KOPT-K1 (cell line): ENCODE data around the gene MYH10.

ENCODE experiments used
- H3K27ac ChIP-seq: fragments of 200-600 bp; sonication (generic); 2 replicates; pipeline ENCODE4 v1.5.1; 2016; ENCODE audit warnings: antibody characterized with exemption, mild to moderate bottlenecking, low read depth, low read length; ENCODE audit not compliant: poor library complexity, severe bottlenecking
- H3K36me3 ChIP-seq: fragments of 200-600 bp; sonication (generic); 2 replicates; pipeline ENCODE4 v1.5.1; 2017; ENCODE audit warnings: antibody characterized with exemption, mild to moderate bottlenecking, low read length, moderate library complexity; ENCODE audit not compliant: insufficient read depth
- H3K9me3 ChIP-seq: fragments of 200-600 bp; sonication (generic); 2 replicates; pipeline ENCODE4 v1.5.1; 2017; ENCODE audit warnings: antibody characterized with exemption, low read length, mild to moderate bottlenecking; ENCODE audit not compliant: insufficient read depth, poor library complexity, severe bottlenecking

Gene MYH10

DNA sequence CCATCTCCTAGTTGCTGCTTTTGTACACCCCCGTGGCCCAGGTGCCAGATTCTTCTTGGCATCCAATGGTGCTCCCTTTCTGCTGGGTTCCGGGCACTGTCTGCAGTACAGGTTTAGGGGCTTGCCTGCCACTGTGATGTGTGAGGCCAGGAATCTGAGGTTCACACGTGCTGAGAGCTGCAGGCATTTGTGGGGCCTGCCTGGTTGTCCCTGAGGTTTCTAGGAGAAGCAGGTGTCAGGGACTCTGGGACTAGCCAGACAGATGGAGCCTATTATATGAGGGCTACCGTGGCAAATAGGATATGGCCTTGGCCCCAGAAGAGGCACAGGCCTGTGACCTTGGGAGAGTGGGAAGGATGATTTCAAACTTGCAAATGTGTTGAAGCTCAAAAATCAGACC, 165.6 kb downstream of the MYH10 start:
- Histone ChIP-seq H3K9me3 (no peaks in the 10 kb centered on the region), H3K36me3 (peaks cover 93% of the 10 kb centered on the region), H3K27ac (no peak overlapping the region)

DNA sequence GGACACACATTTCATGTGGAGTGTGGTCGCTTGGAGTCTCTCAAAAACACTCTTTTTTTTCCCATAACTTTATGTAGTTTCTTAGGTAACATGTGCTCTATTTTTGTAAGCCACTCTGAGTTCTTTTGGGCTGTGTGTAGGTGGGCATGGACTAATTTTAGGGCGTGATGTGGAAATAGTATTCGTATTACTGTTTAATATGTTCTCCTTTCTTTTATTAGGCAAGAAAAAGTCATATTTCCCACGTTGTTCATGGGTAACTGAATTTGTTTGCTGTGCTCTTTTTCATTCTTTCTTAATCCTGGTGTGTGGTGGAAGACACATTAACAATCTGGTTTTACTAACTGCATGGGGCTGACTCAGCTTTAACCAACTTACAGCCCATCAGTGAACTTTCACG, 167.4 kb downstream of the MYH10 start:
- no peak overlapping the region for H3K27ac ChIP-seq
- H3K9me3 ChIP-seq, result no peaks in the 10 kb centered on the region
- peaks cover 95% of the 10 kb centered on the region for H3K36me3 ChIP-seq

DNA sequence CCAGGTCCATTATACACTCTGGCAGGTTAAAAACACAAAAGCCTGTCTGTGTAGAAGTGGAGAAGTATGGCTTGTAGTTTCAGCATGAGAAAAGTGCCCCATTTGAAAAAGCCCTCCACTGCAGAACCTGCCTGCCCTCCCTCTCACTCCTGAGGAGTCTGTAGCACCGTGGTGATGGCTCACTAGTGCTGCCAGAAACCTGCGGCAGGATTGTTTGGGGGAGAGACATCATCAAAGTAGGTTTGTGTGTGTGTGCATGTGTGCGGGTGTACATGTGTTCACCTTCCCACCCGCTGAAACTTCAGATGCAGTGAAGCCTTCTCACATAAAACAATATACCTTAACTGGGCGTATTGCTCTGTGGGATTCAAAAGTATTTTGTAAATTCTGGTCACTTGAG, 168.0 kb downstream of the MYH10 start:
- Histone ChIP-seq H3K9me3 (no peaks in the 10 kb centered on the region), H3K36me3 (peaks cover 95% of the 10 kb centered on the region), H3K27ac (no peak overlapping the region)

DNA sequence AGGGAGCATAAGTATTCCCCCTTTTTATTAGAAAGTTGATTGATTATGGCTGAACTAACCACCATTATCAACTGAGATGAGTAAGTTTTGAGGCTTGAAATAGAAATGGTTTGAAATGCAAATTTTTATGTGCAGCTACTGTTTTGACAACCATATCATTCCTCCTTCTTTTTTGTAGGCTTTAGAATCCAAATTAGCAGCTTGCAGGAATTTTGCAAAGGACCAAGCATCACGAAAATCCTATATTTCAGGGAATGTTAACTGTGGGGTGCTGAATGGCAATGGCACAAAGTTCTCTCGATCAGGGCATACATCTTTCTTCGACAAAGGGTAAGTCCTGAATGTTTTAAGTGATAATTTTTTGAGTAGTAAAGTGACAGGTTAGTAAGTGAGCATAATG, 170.7 kb downstream of the MYH10 start:
- H3K27ac ChIP-seq, result no peak overlapping the region
- H3K36me3 ChIP-seq, result peaks cover 99% of the 10 kb centered on the region
- H3K9me3 ChIP-seq, result no peaks in the 10 kb centered on the region

DNA sequence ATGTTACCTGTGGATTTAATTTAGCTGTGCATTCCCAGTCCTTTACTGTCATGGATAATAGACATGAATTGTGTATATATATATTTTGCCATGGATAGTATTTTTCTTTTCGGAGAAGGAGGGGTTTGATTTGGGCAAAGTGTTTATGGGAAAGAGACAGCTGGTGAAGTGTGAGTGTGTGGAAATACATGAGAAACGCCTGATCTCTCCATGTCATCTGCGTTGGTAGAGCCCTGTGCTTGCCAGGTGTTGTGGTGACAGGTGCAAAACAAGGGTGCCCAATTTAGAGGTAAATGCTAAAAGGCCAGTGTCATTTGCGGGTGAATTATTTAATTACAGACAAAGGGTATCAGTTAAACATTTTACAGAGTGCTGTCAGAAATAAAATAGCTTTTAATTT, 171.4 kb downstream of the MYH10 start:
- no peaks in the 10 kb centered on the region for H3K9me3 ChIP-seq
- no peak overlapping the region for H3K27ac ChIP-seq
- H3K36me3 ChIP-seq, result peaks cover 99% of the 10 kb centered on the region

DNA sequence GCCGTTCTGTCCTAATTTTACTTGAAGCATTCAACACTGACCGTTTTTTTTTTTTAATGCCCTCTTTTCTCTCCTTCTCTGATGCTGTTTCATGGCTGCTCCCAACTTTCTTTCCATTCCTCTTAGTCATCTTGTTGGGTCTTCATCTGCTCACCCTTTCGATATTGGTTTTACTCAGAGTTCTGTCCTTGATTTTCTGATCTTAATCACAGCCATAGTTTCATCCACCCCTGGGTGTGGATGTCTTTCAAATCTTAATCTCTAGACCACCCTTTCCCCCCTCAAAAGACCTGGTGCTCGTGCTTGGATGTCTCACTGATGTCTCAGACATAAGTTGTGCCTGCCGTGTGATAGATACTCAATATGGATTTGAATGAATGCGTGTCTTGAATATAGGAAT, 172.4 kb downstream of the MYH10 start:
- Histone ChIP-seq H3K27ac (no peak overlapping the region), H3K36me3 (peaks cover 98% of the 10 kb centered on the region)

DNA sequence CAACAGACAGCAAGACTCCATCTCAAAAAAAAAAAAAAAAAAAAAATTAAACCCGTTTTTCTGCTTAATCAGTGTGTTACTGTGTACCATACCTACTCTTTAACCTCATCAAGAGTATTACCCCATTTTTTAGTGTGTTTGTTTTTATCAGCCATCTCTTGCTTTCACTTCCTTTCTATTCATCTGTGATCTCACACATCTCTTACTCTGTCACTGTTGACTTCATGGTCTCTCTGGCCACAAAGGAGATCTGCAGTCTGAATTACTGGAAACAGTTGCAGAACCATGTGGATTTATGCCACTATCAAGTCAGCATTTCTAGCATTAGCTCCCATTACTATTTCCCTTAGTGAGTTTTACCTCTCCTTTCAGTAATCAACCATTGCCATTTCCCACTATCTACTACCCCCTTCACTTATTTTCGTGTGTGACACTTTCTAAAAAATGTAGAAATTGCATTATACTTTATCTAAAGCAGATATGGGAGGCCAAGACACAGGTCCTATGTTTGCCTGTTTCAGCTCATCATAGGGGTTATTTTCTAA, 174.8 kb downstream of the MYH10 start:
- Histone ChIP-seq H3K27ac (no peak overlapping the region), H3K36me3 (peaks cover 98% of the 10 kb centered on the region), H3K9me3 (no peaks in the 10 kb centered on the region)

More for the DNA sequence above, 172.4 kb downstream of the MYH10 start:
- no peaks in the 10 kb centered on the region for H3K9me3 ChIP-seq

DNA sequence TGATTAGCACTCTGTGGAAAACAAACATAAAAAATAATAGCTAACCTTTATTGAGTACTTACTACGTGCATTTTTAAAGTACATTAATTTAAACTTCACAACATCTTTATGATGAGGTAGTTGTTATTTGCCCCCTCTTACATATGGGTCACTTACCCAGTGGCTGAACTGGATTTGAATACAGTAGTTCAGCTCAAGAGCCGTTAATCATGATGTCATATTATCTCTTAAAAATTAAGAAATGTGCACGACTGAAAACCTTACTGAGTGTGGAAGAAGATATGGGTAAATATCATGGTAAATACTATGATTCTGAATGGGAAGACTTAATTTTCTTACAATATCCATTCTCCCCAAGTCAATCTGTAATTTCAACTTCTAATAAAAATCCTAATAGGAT, 177.2 kb downstream of the MYH10 start:
- H3K27ac ChIP-seq, result no peak overlapping the region
- no peaks in the 10 kb centered on the region for H3K9me3 ChIP-seq
- H3K36me3 ChIP-seq, result peaks cover 98% of the 10 kb centered on the region

DNA sequence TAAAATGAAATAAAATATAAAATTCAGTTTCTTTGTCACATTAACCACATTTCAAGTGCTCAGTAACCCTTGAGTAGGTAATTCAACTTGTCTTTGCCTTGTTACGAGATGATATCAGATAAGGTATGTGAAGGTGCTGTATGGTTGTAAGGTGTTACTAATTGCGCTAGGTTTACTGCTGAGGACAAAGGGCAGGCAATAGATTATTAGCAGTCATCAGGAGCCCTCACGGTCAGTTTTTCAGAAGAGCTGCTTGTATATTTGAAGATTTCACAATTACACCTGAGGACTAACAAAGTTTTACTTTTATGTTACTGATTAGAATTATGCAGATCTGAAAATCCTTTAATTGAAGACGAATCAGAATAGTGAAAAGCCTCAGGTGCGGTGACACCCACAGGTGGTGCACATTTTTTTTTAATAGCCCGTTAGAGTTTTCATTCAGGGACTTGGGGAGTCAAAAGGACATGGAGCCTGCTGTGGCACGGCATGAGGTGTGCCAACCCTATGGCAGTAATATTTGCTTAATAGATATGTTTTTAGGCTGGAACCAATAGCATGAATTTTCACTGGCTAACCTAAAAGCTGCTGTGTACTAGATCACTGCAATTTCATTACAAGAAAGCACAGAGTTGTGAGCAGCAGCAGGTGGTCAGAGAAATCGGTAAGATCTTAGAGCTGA, 178.5 kb downstream of the MYH10 start:
- H3K27ac ChIP-seq, result no peak overlapping the region
- no peaks in the 10 kb centered on the region for H3K9me3 ChIP-seq
- H3K36me3 ChIP-seq, result peaks cover 98% of the 10 kb centered on the region

DNA sequence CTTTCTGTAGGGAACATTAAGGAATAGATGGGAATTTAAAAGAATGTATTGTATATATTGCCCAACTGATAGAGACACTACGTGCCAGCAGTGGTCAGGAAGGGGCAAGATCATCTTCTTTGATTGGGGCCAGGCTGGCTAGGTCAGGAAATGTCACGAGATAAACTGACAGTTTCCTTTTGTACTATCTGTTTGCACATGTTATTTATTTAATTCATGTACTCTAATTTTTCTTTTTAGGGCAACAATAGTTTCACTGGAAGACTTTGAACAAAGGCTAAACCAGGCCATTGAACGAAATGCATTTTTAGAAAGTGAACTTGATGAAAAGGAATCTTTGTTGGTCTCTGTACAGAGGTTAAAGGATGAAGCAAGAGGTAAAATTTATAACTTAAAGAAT, 182.2 kb downstream of the MYH10 start:
- Histone ChIP-seq H3K9me3 (no peaks in the 10 kb centered on the region), H3K36me3 (peaks cover 99% of the 10 kb centered on the region), H3K27ac (no peak overlapping the region)

DNA sequence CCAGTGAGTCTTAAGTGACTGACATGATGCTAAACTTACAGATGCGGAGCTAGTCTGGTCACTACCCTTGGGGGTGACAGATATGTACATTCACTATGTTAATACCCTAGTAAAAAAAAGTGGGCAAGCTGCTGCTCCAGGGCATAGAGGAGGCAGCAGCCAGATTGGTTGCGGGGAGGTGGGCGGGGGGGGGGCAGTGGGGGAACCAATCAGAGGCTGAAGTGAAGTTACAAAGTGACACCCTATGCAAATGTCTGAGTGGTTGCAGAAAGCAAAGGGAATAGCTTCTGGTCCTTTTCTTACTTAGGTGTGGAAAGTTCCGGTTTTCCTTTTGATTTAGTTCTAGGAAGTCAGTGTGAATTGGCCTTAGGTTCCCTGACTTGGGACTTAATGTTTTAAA, 182.7 kb downstream of the MYH10 start:
- Histone ChIP-seq H3K36me3 (peaks cover 94% of the 10 kb centered on the region), H3K27ac (no peak overlapping the region), H3K9me3 (no peaks in the 10 kb centered on the region)

DNA sequence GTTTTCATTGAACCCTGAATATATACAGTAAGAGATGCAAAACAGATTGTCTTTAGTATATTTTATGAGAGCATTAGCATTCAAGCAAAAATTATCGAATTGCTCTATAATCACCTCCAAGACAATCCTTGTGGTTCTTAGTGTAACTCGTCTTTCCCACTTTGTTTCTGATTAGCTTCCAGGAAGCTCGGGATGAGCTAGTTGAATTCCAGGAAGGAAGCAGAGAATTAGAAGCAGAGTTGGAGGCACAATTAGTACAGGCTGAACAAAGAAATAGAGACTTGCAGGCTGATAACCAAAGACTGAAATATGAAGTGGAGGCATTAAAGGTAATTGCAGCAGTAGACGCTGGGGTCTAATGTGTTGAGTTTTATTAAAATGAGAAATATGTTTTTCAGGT, 185.0 kb downstream of the MYH10 start:
- Histone ChIP-seq H3K36me3 (peaks cover 71% of the 10 kb centered on the region), H3K9me3 (no peaks in the 10 kb centered on the region), H3K27ac (no peak overlapping the region)

DNA sequence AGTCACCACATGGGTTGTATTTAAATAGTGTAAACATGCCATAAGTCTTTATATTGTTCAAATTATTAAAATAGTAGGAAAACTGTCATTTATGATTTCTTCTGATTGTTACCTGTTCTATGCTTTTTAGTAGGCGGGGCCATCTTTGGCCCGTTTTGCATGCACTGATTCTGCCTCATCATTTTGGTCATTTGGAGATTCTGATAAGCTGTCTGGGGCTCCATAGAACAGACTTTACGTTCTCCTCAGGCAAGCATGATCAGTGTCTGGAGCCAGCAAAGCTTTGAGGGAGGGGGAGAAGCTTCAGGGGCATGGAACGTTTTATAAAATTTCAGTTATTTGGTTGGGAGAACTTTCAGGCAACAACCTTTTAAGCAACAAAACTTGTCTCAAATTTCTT, 186.0 kb downstream of the MYH10 start:
- Histone ChIP-seq H3K36me3 (peaks cover 70% of the 10 kb centered on the region), H3K27ac (no peak overlapping the region), H3K9me3 (no peaks in the 10 kb centered on the region)

DNA sequence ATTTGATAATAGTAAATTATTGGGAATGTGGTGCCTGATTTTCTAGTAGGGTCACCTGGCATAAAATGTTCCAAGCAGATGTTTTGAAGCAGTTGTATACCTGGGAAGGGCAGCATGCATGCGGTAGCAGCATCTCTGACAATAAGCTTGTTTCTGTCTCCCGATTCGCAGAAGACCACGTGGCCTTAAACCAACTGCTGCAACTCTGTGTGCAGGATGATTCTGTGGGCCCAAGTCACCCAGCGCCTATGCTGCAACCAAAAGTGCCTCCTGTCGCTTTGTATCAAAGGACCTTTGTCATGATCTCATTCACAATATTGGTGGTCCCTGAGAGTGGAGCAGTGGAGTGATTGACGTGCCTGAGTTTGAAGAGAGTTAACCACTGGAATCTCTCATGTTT, 186.8 kb downstream of the MYH10 start:
- no peak overlapping the region for H3K27ac ChIP-seq
- H3K36me3 ChIP-seq, result peaks cover 66% of the 10 kb centered on the region

DNA sequence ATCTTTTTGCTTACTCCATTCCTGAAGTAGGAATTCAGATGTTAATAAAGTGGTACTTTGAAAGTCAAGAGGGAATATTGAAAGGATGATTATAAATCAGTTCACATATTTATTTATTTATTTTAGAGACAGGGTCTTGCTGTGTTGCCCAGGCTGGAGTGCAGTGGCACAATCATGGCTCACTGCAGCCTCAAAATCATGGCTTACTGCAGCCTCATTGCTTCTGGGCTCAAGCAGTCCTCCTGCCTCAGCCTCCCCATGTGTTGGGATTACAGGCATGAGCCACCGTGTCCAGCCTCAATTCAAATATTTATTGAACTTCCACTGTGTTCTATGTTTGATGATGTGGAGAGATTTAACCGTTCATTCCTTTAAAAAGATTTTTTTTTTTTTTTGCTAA, 188.2 kb downstream of the MYH10 start:
- Histone ChIP-seq H3K36me3 (peaks cover 58% of the 10 kb centered on the region), H3K9me3 (no peaks in the 10 kb centered on the region), H3K27ac (no peak overlapping the region)

More for the DNA sequence above, 186.8 kb downstream of the MYH10 start:
- no peaks in the 10 kb centered on the region for H3K9me3 ChIP-seq

DNA sequence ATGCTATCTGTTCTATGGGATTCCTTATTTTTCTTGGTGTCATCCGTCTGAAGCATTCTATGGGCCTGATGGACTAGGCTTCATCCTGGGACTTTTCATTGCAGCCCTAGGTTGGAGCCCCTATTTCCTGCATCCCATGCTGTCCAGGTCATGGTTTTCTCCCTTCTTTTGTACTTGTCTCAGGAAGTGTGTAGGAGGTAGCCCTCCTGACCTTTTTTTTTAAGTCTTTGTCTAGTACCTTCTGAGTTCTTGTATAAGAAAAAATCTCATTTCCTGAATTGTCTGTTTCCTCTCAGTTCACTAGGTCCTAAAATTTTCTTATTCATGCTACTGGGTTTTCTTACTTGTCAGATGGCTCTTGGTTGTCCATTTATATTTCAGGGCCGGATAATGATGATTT, 188.8 kb downstream of the MYH10 start:
- Histone ChIP-seq H3K36me3 (peaks cover 52% of the 10 kb centered on the region), H3K27ac (no peak overlapping the region), H3K9me3 (no peaks in the 10 kb centered on the region)
